BJ (cell line): ENCODE measurements around the gene KLHL40. TPM values are rescaled to one million over a fixed set of nuclear protein-coding genes. Genes with fewer than 3 reads are reported as not detected.

ENCODE experiments used
- CTCF ChIA-PET: fragments of 350-600 bp; formaldehyde crosslinking; extraction: SDS; loops from one replicate; lab custom pipeline; 2021; ENCODE audit warnings: antibody characterized with exemption, inconsistent platforms; lab: Yijun Ruan, JAX
- POLR2A ChIA-PET: fragments of 300-600 bp; sonication (Branson Sonifier 250); formaldehyde crosslinking; extraction: SDS; loops from one replicate; lab custom pipeline; 2021; ENCODE audit warnings: antibody characterized with exemption; lab: Charles Lee
- DNase-seq: peaks from one replicate; pipeline ENCODE4 v3.0.0-alpha.2; 2011; ENCODE audit warnings: low read depth
- H3K27me3 ChIP-seq: 2 replicates; pipeline ENCODE4 v1.6.0; 2011; ENCODE audit warnings: low read length; ENCODE audit not compliant: control insufficient read depth, insufficient read depth
- H3K36me3 ChIP-seq: 2 replicates; pipeline ENCODE4 v1.5.1; 2011; ENCODE audit warnings: low read length; ENCODE audit not compliant: control insufficient read depth, insufficient read depth
- H3K4me3 ChIP-seq: 2 replicates; pipeline ENCODE4 v1.5.1; 2011; ENCODE audit warnings: low read depth, mild to moderate bottlenecking, control low read depth, low read length
- CTCF ChIP-seq: IDR thresholded peaks from 2 replicates; pipeline ENCODE4 v1.5.1; 2011; ENCODE audit warnings: low read depth, mild to moderate bottlenecking, control low read depth, inconsistent platforms, low read length, moderate library complexity; ENCODE audit not compliant: insufficient read depth
- polyA plus RNA-seq: library from polyadenylated mRNA; depleted of rRNA; stranded (reverse); fragments of >200 nt; gene quantifications from 2 replicates; pipeline ENCODE4 v1.2.3, GENCODE V29; 2011

KLHL40 gene
- polyA plus RNA-seq, 1 experiment: not detected

DNA sequence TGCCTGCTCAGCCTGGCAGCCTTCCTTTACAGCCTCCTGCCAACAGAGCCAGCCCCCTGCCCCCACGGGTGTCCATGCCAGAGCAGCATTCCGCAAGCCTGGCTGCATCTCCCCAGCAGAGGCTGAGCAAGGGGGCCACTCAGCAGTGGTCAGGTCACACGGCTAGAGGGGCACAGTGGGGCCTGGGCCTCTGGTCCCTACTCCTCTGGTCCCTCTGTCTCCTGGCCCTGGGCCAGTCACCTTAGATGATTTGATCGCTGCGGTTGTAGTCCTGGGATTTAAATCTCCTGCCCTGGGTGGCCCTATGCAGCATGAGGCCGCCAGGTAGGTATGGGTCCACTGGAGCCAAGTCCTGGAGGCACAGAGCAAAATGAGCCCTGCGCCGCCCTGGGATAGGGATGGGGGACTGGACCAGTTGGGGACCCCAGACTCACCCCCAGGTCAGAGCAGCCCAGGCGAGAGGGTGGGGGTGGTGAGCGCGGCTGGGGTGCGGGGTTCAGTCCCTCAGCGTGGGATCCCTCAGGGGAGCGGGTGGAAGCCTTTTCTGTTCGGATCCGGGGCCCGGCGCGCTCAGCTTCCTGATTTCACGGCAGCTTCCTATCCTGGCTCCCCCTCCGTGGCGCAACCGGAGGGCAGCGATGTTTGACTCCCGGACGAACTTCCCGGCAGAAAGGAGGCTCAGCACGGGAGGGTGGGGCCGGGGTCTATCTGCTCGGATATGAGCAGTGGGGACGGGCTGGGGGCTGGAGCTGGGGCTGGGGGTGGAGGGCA, 31.6 kb upstream of the KLHL40 start, which contains the start of gene ZBTB47:
Gene ZBTB47, plus strand, starts transcription at position 138 of the 771 bp plus-strand sequence. CDS start 4,659 bp downstream, outside the sequence.
- TF ChIP-seq CTCF: no peak
- Histone ChIP-seq H3K36me3 (peaks cover 12% of the 10 kb centered on the region), H3K4me3 (peak within 1 kb of the TSS; percentile 74), H3K27me3 (no peaks in the 10 kb centered on the region)
- CTCF ChIA-PET: interaction anchor here (0.8 to 1.5 kb wide), 6 partner anchors 12 to 126 kb away, joined by 3 to 5 read pairs (median 3); no protein-coding TSS in a partner anchor
- POLR2A ChIA-PET: interaction anchor here (0.6 kb wide), 3 partner anchors 15 to 575 kb away, joined by 3 to 5 read pairs (median 3); no protein-coding TSS in a partner anchor
- DNase-seq: no peak

DNA sequence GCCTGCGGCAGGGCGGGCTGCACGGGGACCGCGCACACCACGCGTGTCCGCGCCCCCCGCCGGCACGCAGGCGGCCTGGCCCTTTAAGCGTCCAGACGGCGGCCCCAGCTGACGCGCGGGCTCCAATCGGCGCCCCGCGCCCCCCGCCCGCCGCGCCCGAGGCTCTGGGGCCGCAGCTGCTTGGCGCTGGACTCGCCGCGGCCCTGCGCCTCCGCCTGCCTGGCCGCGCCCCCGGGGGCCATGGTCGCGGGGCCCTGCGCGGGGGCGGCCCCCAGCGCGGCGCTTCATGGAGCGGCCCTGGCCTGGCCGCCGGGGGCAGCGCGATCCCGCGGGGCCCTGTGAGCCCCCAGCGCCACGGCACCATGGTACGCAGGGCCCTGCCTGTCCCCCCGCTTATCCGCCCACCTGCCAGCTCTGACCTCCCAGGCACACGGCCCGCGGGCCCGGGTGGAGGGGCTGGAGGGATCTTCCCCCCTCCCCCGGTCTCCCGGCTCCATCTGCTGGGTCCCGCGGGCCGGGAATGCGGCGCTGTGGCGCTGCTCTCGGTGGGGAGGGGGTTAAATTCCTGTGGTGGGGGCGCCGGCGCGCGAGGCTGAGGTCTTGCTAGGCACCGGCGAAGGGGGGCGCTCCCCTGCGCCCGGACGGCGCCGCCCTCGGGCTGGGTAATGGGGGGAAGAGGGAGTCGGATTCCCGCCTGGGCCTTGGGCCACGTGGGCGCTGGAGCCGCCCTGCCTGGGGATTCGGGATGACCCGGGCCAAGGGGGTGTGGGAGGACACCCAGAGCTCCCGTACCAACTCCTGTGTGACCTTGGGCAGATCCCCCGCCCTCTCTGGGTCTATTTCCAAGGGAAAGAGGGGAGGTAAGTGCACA, 30.8 kb upstream of the KLHL40 start:
- no peak for DNase-seq
- H3K27me3 ChIP-seq: no peaks in the 10 kb centered on the region
- H3K4me3 ChIP-seq: peak overlapping the region; percentile 74
- H3K36me3 ChIP-seq: peaks cover 17% of the 10 kb centered on the region
- POLR2A ChIA-PET: no interaction called here
- CTCF ChIA-PET: interaction anchor here (1.1 to 1.3 kb wide), 4 partner anchors 11 to 100 kb away, joined by 3 to 5 read pairs (median 3); no protein-coding TSS in a partner anchor
- TF ChIP-seq CTCF: no peak; the same call in 1 of the 2 replicates

DNA sequence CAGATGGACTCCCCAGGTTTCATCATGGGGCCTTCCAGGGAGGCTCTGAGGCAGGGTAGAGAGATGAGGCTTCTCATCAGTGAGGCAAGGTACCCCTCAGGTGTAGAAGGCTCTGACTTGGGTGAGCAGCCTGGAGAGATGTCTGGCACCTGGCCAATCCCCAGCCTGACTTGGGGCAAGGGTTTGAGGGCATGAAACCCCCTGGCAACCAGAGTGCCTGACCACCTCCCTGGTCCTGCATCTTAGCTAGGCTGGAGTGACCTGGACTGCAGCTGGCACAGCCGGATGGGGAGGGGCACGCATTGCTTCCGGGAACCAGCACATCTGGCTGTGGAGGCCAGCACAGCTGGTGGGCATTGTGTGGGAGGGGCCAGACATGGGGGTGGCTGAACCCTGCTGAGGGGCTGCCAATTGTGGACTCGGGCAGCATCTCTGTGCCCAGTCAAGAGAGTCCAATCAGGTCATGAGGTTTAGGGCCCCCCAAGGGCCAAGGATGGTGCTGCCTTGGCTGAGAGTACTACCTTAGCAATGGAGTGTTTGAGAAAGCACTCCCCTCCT, 29.9 kb upstream of the KLHL40 start:
- Histone ChIP-seq H3K36me3 (peaks cover 22% of the 10 kb centered on the region), H3K4me3 (peak overlapping the region; percentile 74), H3K27me3 (no peaks in the 10 kb centered on the region)
- ChIA-PET CTCF (interaction anchor here (1.2 kb wide), 1 partner anchor 90 kb away, joined by 3 read pairs; no protein-coding TSS in a partner anchor), POLR2A (no interaction called here)
- TF ChIP-seq CTCF: no peak
- DNase-seq: no peak

- no peak for TF ChIP-seq CTCF
- no peaks in the 10 kb centered on the region for H3K27me3 ChIP-seq
- no peak overlapping the region for H3K4me3 ChIP-seq
- ChIA-PET POLR2A (no interaction called here), CTCF (interaction anchor here (1.2 kb wide), 1 partner anchor 89 kb away, joined by 3 read pairs; no protein-coding TSS in a partner anchor)
- H3K36me3 ChIP-seq: peaks cover 25% of the 10 kb centered on the region
- no peak for DNase-seq
These were observed 29.2 kb upstream of the KLHL40 start for GRCh38 chr3:42655980-42656679.
